Measurements from ENCODE around the gene BCAR3.
"Not testable (repeated sequence)": the region's sequence is repeated elsewhere in the genome, so short reads cannot be mapped to it uniquely, and the experiment has no call there.

BCAR3 gene

GRCh38 chr1:93554883-93555872 lies 126.5 kb downstream of the BCAR3 start:
- in situ Hi-C loops (cut with MboI; ENCODE audit: low sequenced_read_pairs): no loop called here

GRCh38 chr1:93553886-93554490 lies 127.6 kb downstream of the BCAR3 start:
- in situ Hi-C loops (cut with MboI; ENCODE audit: low sequenced_read_pairs): not testable (repeated sequence)

- in situ Hi-C loops (cut with MboI; ENCODE audit: low sequenced_read_pairs): no loop called here
These were observed 128.7 kb downstream of the BCAR3 start for GRCh38 chr1:93552741-93553455.

GRCh38 chr1:93549811-93550210 lies 131.8 kb downstream of the BCAR3 start:
- in situ Hi-C loops (cut with MboI; ENCODE audit: low sequenced_read_pairs): no loop called here

GRCh38 chr1:93549131-93549530 lies 132.5 kb downstream of the BCAR3 start:
- in situ Hi-C loops (cut with MboI; ENCODE audit: low sequenced_read_pairs): no loop called here

GRCh38 chr1:93546162-93546863 lies 135.3 kb downstream of the BCAR3 start:
- in situ Hi-C loops (cut with MboI; ENCODE audit: low sequenced_read_pairs): no loop called here

- in situ Hi-C loops (cut with MboI; ENCODE audit: low sequenced_read_pairs): no loop called here
These were observed 139.2 kb downstream of the BCAR3 start for GRCh38 chr1:93542398-93542797.

- in situ Hi-C loops (cut with MboI; ENCODE audit: low sequenced_read_pairs): no loop called here
These were observed 140.6 kb downstream of the BCAR3 start for GRCh38 chr1:93541045-93541444.

GRCh38 chr1:93537924-93538323 lies 143.7 kb downstream of the BCAR3 start:
- in situ Hi-C loops (cut with MboI; ENCODE audit: low sequenced_read_pairs): no loop called here

- in situ Hi-C loops (cut with MboI; ENCODE audit: low sequenced_read_pairs): no loop called here
These were observed 144.2 kb downstream of the BCAR3 start for GRCh38 chr1:93537396-93537795.

GRCh38 chr1:93533677-93534076 lies 148.0 kb downstream of the BCAR3 start:
- in situ Hi-C loops (cut with MboI; ENCODE audit: low sequenced_read_pairs): no loop called here

GRCh38 chr1:93532780-93533378 lies 148.8 kb downstream of the BCAR3 start:
- in situ Hi-C loops (cut with MboI; ENCODE audit: low sequenced_read_pairs): no loop called here

GRCh38 chr1:93531193-93531592 lies 150.4 kb downstream of the BCAR3 start:
- in situ Hi-C loops (cut with MboI; ENCODE audit: low sequenced_read_pairs): no loop called here

- in situ Hi-C loops (cut with MboI; ENCODE audit: low sequenced_read_pairs): no loop called here
These were observed 153.2 kb downstream of the BCAR3 start for GRCh38 chr1:93528412-93528811.

GRCh38 chr1:93526431-93526830 lies 155.2 kb downstream of the BCAR3 start:
- in situ Hi-C loops (cut with MboI; ENCODE audit: low sequenced_read_pairs): no loop called here

GRCh38 chr1:93525431-93525830 lies 156.2 kb downstream of the BCAR3 start:
- in situ Hi-C loops (cut with MboI; ENCODE audit: low sequenced_read_pairs): no loop called here

GRCh38 chr1:93522721-93523120 lies 158.9 kb downstream of the BCAR3 start:
- in situ Hi-C loops (cut with MboI; ENCODE audit: low sequenced_read_pairs): no loop called here

- in situ Hi-C loops (cut with MboI; ENCODE audit: low sequenced_read_pairs): no loop called here
These were observed 160.0 kb downstream of the BCAR3 start for GRCh38 chr1:93521618-93522017.

GRCh38 chr1:93519199-93519829 lies 162.3 kb downstream of the BCAR3 start:
- in situ Hi-C loops (cut with MboI; ENCODE audit: low sequenced_read_pairs): no loop called here

GRCh38 chr1:93518516-93518915 lies 163.1 kb downstream of the BCAR3 start:
- in situ Hi-C loops (cut with MboI; ENCODE audit: low sequenced_read_pairs): no loop called here

Data from hTERT RPE-1 (cell line).